K562 (cell line): ENCODE results near the gene IFTAP.
A peak's percentile ranks its signal among the peaks of the same experiment; 100 is the strongest.

Source experiments
- JUNB ChIP-seq: fragments of 450-650 bp; formaldehyde crosslinking; conservative IDR thresholded peaks from 2 replicates; pipeline ENCODE4 v1.4.0; 2020; ENCODE audit warnings: mild to moderate bottlenecking
- KDM1A ChIP-seq, 2 experiments: fragments of 450-650 bp; IDR thresholded peaks; 2 replicates each; pipeline ENCODE4 v1.6.1; 2016; ENCODE audit warnings: mild to moderate bottlenecking in 2 of 2
- KLF16 ChIP-seq: IDR thresholded peaks from 2 replicates; pipeline ENCODE4 v1.6.1; 2016; ENCODE audit warnings: antibody characterized with exemption
- LCOR ChIP-seq: sonication (generic); formaldehyde crosslinking; IDR thresholded peaks from 2 replicates; pipeline ENCODE4 v1.8.0; 2022; ENCODE audit warnings: mild to moderate bottlenecking, missing genetic modification reagents
- ZBTB17 ChIP-seq: fragments of 450-650 bp; formaldehyde crosslinking; IDR thresholded peaks from 2 replicates; pipeline ENCODE4 v1.4.0; 2020; ENCODE audit warnings: mild to moderate bottlenecking
- TF ChIP-seq, protein P1 (sequence below), 3 experiments: IDR thresholded peaks in 2 of 3; conservative IDR thresholded peaks in 1 of 3; 2 replicates each; pipeline ENCODE4 v1.5.1; 2011 to 2012; ENCODE audit warnings: low read length in 3 of 3, mild to moderate bottlenecking in 3 of 3, control low read depth in 2 of 3, improper control_type of control experiment in 1 of 3, inconsistent platforms in 1 of 3, low read depth in 1 of 3, mixed read lengths in 1 of 3, moderate library complexity in 1 of 3; ENCODE audit not compliant: insufficient read depth in 2 of 3

DNA sequence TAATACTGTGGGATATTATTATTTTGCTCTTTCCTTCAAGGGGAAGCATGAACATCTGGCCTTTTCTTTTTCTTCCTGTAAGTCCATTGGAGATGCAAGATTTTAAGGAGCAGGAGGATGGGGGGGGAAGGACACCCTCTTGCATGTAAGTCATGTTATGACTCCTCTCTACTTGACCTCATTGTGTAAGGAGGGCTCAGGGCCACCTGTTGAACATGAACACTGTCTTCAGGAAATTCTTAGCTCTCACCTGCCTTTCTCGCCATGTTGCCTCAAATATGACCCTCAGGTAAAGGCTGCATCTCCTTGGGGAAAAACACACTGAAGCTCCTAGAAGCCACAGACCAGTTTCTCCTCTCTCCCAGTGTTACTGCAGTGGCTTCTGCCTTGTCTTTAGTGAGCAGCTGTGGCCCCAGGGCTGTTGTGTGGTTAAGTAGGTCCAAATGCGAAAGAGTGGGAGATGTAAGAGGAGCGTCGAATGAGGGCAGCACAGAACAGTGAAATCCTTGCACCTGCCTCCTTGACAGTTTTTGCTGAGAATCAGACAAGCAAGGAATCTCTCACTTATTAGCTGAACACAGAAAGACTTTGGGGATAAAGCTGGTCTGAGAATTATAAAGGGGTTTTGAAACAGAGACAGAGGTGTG, 27.8 kb upstream of the IFTAP start:
- TF ChIP-seq JUNB (no peak), KDM1A (IDR thresholded peaks at IDR 0.05) (no peak), KLF16 (no peak), ZBTB17 (CRISPR knock-in tag) (no peak), LCOR (CRISPR knock-in tag) (no peak)
- TF ChIP-seq, protein P1, sequence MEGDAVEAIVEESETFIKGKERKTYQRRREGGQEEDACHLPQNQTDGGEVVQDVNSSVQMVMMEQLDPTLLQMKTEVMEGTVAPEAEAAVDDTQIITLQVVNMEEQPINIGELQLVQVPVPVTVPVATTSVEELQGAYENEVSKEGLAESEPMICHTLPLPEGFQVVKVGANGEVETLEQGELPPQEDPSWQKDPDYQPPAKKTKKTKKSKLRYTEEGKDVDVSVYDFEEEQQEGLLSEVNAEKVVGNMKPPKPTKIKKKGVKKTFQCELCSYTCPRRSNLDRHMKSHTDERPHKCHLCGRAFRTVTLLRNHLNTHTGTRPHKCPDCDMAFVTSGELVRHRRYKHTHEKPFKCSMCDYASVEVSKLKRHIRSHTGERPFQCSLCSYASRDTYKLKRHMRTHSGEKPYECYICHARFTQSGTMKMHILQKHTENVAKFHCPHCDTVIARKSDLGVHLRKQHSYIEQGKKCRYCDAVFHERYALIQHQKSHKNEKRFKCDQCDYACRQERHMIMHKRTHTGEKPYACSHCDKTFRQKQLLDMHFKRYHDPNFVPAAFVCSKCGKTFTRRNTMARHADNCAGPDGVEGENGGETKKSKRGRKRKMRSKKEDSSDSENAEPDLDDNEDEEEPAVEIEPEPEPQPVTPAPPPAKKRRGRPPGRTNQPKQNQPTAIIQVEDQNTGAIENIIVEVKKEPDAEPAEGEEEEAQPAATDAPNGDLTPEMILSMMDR (IDR thresholded peaks at IDR 0.05 in 2 of 3, conservative IDR thresholded peaks at IDR 0.05 in 1 of 3; ENCODE audit: insufficient read depth in 2 of 3, low read depth in 1 of 3, low read length in 3 of 3): peak in 1 of 3 experiments; percentile 35; a peak in 1 of 6 replicates
